T-helper 1 cell (primary cell): ENCODE measurements around the gene EPB41L4A.
"Not testable (repeated sequence)": the region's sequence is repeated elsewhere in the genome, so short reads cannot be mapped to it uniquely, and the experiment has no call there.

Experiments
- DNase-seq, 5 donors: peaks; one replicate each; pipeline ENCODE4 v3.0.0-alpha.2; 2012 to 2020

The EPB41L4A gene

GRCh38 chr5:112250551-112250950, 168.5 kb downstream of the EPB41L4A start:
- DNase-seq: no peak

- no peak for DNase-seq
These were observed 170.5 kb downstream of the EPB41L4A start for GRCh38 chr5:112248623-112249022.

- no peak for DNase-seq
These were observed 171.1 kb downstream of the EPB41L4A start for GRCh38 chr5:112247960-112248359.

- DNase-seq: no peak
These were observed 173.4 kb downstream of the EPB41L4A start for GRCh38 chr5:112245656-112246055.

- no peak for DNase-seq
These were observed 179.1 kb downstream of the EPB41L4A start for GRCh38 chr5:112239996-112240395.

- no peak for DNase-seq
These were observed 180.6 kb downstream of the EPB41L4A start for GRCh38 chr5:112238473-112238872.

GRCh38 chr5:112237456-112237855, 181.6 kb downstream of the EPB41L4A start:
- DNase-seq: no peak

- DNase-seq: no peak
These were observed 185.1 kb downstream of the EPB41L4A start for GRCh38 chr5:112234000-112234399.

GRCh38 chr5:112232667-112233066, 186.4 kb downstream of the EPB41L4A start:
- no peak for DNase-seq

GRCh38 chr5:112230606-112231005, 188.5 kb downstream of the EPB41L4A start:
- DNase-seq: no peak

GRCh38 chr5:112228667-112229066, 190.4 kb downstream of the EPB41L4A start:
- DNase-seq: no peak

GRCh38 chr5:112227911-112228631, 191.0 kb downstream of the EPB41L4A start:
- no peak for DNase-seq

- DNase-seq: no peak
These were observed 192.9 kb downstream of the EPB41L4A start for GRCh38 chr5:112226215-112226614.

GRCh38 chr5:112222997-112223396, 196.1 kb downstream of the EPB41L4A start:
- not testable (repeated sequence) for DNase-seq

GRCh38 chr5:112221128-112221527, 197.9 kb downstream of the EPB41L4A start:
- DNase-seq: no peak

GRCh38 chr5:112219000-112219399, 200.1 kb downstream of the EPB41L4A start:
- no peak for DNase-seq

GRCh38 chr5:112217843-112218579, 201.1 kb downstream of the EPB41L4A start:
- no peak for DNase-seq

GRCh38 chr5:112216140-112216539, 202.9 kb downstream of the EPB41L4A start:
- no peak for DNase-seq

GRCh38 chr5:112210430-112211005, 208.6 kb downstream of the EPB41L4A start:
- no peak for DNase-seq

GRCh38 chr5:112208699-112209615, 210.1 kb downstream of the EPB41L4A start:
- no peak for DNase-seq

- not testable (repeated sequence) for DNase-seq
These were observed 210.9 kb downstream of the EPB41L4A start for GRCh38 chr5:112208195-112208594.

- no peak for DNase-seq
These were observed 213.2 kb downstream of the EPB41L4A start for GRCh38 chr5:112205846-112206245.

- no peak for DNase-seq
These were observed 215.8 kb downstream of the EPB41L4A start for GRCh38 chr5:112203229-112203628.
